Measurements from ENCODE around the gene ST6GALNAC3. TPM values are rescaled to one million over a fixed set of nuclear protein-coding genes. Genes with fewer than 3 reads are reported as not detected.

ST6GALNAC3 gene
- total RNA-seq, 2 donors from 2014 or later, result 2.5 to 5.7 TPM

DNA sequence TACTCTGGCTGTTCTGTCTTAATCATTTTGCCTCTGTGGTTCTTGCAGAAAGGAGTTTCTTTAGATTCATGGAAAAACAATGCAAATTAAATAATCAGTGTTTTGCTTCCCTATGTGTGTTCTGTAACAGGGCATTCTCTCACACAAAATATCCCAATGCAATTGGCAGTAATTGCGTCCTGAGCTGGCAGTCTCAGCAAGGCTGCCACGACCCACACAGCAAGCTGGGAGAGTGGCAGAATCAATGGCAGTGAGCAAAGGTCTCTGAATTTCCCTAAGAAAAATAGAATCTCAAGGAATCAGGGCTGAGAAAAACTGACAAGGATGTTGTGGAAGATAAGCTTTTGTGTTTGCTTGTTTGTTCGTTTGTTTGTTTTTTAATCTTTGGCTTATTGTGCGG is 594.6 kb downstream of the ST6GALNAC3 start:
- TF ChIP-seq, protein P1, sequence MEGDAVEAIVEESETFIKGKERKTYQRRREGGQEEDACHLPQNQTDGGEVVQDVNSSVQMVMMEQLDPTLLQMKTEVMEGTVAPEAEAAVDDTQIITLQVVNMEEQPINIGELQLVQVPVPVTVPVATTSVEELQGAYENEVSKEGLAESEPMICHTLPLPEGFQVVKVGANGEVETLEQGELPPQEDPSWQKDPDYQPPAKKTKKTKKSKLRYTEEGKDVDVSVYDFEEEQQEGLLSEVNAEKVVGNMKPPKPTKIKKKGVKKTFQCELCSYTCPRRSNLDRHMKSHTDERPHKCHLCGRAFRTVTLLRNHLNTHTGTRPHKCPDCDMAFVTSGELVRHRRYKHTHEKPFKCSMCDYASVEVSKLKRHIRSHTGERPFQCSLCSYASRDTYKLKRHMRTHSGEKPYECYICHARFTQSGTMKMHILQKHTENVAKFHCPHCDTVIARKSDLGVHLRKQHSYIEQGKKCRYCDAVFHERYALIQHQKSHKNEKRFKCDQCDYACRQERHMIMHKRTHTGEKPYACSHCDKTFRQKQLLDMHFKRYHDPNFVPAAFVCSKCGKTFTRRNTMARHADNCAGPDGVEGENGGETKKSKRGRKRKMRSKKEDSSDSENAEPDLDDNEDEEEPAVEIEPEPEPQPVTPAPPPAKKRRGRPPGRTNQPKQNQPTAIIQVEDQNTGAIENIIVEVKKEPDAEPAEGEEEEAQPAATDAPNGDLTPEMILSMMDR (IDR thresholded peaks at IDR 0.05), result no peak
- H3K4me3 ChIP-seq, result no peak overlapping the region
- no peaks in the 10 kb centered on the region for H3K36me3 ChIP-seq
- no peaks in the 10 kb centered on the region for H3K4me1 ChIP-seq
- intact Hi-C loops (cut with DNase I), result no loop called here
- H3K27ac ChIP-seq, result no peak overlapping the region
- H3K27me3 ChIP-seq, result no peaks in the 10 kb centered on the region
- no peaks in the 10 kb centered on the region for H3K9me3 ChIP-seq
- no peak for DNase-seq
- no peak overlapping the region for H3K9ac ChIP-seq (ENCODE audit: low read depth in 2 of 2, low read length in 2 of 2)

DNA sequence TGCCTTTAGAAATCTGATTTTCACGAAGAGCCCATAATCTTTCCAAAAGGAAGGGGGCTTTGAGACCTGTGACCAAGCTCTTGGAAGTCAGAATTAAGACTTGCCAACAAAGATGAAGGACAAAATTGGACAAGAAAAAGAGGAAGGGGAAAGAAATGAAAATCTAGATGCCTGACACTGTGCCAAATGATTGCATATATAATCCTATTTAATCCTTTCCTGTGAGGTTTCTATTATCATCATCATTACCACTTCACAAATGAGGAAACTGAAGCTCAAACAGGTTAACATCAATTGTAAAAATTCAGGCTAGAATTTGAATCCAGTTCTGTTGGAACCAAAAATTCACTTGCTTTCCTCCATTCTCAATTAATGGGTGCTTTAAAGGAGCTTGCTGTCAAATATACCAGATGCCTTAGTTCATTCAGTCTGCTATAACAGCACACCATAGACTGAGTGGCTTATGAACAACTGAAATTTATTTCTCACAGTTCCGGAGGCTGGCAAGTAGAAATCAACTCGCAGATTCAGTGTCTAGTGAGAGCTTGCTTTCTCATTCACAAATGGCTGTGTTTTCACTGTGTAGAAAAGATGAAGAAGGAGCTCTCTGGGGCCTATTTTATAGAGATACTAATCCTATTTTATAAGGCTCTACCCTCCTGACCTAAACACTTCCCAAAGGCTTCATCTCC is 595.2 kb downstream of the ST6GALNAC3 start:
- H3K36me3 ChIP-seq, result no peaks in the 10 kb centered on the region
- no peak overlapping the region for H3K27ac ChIP-seq
- H3K4me3 ChIP-seq, result no peak overlapping the region
- intact Hi-C loops (cut with DNase I), result no loop called here
- H3K9me3 ChIP-seq, result no peaks in the 10 kb centered on the region
- DNase-seq, result no peak
- TF ChIP-seq, protein P1 (IDR thresholded peaks at IDR 0.05), result no peak
- no peaks in the 10 kb centered on the region for H3K27me3 ChIP-seq
- H3K4me1 ChIP-seq, result no peaks in the 10 kb centered on the region
- H3K9ac ChIP-seq (ENCODE audit: low read depth in 2 of 2, low read length in 2 of 2), result no peak overlapping the region

DNA sequence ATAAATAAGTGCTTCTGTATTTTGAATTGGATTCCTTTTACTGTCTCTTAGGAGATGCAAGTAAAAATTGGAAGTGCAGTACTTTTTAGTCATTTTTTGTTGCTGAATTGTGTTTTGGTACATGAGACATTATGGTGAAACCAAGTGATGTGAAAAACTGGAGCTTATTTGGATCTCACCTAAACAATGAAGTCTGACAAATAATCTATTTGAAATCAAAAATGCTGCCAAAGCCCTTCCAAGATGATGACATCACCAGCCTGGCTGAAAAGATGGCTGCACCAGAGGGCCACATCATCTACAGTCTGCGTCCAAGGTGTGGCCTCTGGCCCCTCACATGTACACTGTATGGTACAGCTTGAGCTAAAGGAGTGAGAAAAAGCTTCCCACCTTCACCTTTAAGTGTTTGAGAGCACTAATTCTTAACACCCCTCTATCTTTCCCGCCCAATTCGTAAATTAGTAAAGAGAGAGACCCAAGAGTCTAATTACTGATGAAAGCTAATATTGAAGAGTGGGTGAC is 600.2 kb downstream of the ST6GALNAC3 start:
- H3K27ac ChIP-seq, result no peak overlapping the region
- intact Hi-C loops (cut with DNase I), result no loop called here
- no peaks in the 10 kb centered on the region for H3K9me3 ChIP-seq
- no peaks in the 10 kb centered on the region for H3K27me3 ChIP-seq
- H3K9ac ChIP-seq (ENCODE audit: low read depth in 2 of 2, low read length in 2 of 2), result no peak overlapping the region
- no peak overlapping the region for H3K4me3 ChIP-seq
- no peaks in the 10 kb centered on the region for H3K36me3 ChIP-seq
- no peaks in the 10 kb centered on the region for H3K4me1 ChIP-seq
- DNase-seq, result no peak
- TF ChIP-seq, protein P1 (IDR thresholded peaks at IDR 0.05), result no peak

DNA sequence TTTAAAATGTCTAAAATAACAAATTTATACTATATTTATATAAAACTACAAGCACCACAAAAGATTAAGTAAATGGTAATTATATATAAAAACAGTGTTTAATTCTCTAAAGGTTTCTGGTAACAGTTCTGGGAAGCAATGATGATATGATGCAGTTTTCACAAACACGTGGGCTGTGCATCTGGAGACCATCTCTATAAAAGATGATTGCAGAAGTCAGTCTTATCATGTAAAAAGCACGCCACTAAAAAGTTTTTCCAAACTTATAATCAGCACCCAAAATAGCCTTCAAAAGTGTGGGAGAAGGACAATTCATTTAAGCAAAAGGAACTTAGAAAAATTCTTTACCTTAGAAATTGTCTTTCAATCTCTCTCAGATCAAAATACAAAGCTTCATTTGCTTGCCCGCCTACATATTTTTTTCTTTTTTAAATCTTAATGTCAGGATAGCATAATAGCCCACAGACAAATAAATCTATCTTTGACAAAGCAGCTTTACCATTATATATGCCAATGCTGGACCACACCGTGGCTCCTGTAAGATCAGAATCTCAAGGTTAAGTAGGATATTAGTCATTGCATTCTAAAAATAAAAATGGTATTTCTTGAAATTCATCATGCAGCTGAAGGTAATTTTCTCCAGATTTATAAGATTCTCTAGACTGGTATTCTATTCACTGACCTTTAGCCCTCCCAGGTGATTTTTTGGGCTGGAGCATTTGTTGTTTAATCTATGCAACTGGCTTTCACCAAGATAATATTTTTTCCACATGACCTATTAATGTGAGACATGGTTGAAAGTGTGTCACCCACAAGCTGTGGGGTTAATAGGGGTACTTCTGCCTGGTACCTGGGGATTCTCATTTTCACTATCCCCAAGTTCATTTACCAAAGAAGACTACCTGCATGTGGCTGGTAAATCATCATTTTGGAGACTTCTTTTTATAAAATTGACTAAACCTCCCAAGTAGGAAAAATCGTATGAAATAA is 603.2 kb downstream of the ST6GALNAC3 start:
- H3K4me1 ChIP-seq, result no peaks in the 10 kb centered on the region
- no peak for DNase-seq
- H3K4me3 ChIP-seq, result no peak overlapping the region
- H3K27ac ChIP-seq, result no peak overlapping the region
- TF ChIP-seq, protein P1 (IDR thresholded peaks at IDR 0.05), result no peak
- no peaks in the 10 kb centered on the region for H3K36me3 ChIP-seq
- no peaks in the 10 kb centered on the region for H3K27me3 ChIP-seq
- H3K9ac ChIP-seq (ENCODE audit: low read depth in 2 of 2, low read length in 2 of 2), result no peak overlapping the region
- intact Hi-C loops (cut with DNase I), result no loop called here
- no peaks in the 10 kb centered on the region for H3K9me3 ChIP-seq

DNA sequence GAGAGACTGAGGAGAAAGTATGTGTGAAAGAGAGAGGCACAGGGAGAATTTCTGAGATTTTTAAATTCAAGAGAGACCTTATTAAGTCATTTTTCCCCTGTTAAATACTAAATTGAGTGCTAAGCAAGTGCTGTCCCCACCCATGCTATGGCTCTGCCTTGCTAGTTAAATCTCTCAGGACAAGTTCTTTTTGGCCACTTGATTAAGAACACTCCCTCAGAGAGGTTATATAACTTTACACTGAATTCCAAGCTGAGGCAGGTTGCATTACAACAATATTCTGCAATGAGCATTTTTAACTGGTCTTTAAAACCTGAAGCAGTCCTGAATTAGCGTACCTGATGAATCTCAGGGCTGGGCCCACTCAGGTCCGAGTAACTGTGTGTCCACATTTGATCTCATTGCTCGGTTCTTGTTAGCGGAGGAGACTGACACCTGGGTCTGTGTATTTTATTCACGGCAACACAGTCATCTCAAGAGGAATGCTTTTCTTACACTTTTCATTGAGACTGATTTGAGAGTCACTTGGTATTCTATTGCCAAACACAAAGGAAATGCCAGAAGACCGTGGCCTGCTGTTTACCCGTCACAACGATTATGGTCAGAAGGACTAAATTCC is 605.1 kb downstream of the ST6GALNAC3 start:
- no peak for DNase-seq
- no peaks in the 10 kb centered on the region for H3K4me1 ChIP-seq
- no peak overlapping the region for H3K27ac ChIP-seq
- H3K9me3 ChIP-seq, result no peaks in the 10 kb centered on the region
- H3K27me3 ChIP-seq, result no peaks in the 10 kb centered on the region
- no peaks in the 10 kb centered on the region for H3K36me3 ChIP-seq
- TF ChIP-seq, protein P1 (IDR thresholded peaks at IDR 0.05), result no peak
- no peak overlapping the region for H3K9ac ChIP-seq (ENCODE audit: low read depth in 2 of 2, low read length in 2 of 2)
- H3K4me3 ChIP-seq, result no peak overlapping the region
- intact Hi-C loops (cut with DNase I), result no loop called here

All from colonic mucosa (tissue), 4 donors.